IMR-90 (cell line): ENCODE measurements around the gene SERPING1. TPM values are rescaled to one million over a fixed set of nuclear protein-coding genes. Genes with fewer than 3 reads are reported as not detected.
A peak's percentile ranks its signal among the peaks of the same experiment; 100 is the strongest.

Source experiments
- ATAC-seq: fragments of 200-7000 bp; cut with Tn5 transposase; 2 replicates; pipeline ENCODE4 v1.9.1; 2020; ENCODE audit warnings: low read depth, mild to moderate bottlenecking, moderate library complexity
- BruUV-seq: library from RNA; stranded (reverse); fragments of 400-500 nt; replicated peaks from 2 replicates; lab custom pipeline; 2021; lab: Mats Ljungman, UMichigan
- CTCF ChIA-PET: fragments of 300-600 bp; formaldehyde crosslinking; extraction: SDS; loops from one replicate; lab custom pipeline; 2021; ENCODE audit warnings: antibody characterized with exemption; lab: Yijun Ruan, JAX
- POLR2A ChIA-PET: fragments of 300-600 bp; sonication (Branson Sonifier 250); formaldehyde crosslinking; loops from one replicate; lab custom pipeline; 2022; ENCODE audit warnings: antibody characterized with exemption; ENCODE audit not compliant: unreplicated experiment; lab: Charles Lee
- DNase-seq: peaks from one replicate; pipeline ENCODE4 v3.0.0; 2013
- H2AFZ ChIP-seq: replicated peaks from 2 replicates; pipeline ENCODE3; 2013; ENCODE audit warnings: low read length, mild to moderate bottlenecking; ENCODE audit not compliant: poor library complexity
- H2AK5ac ChIP-seq: 2 replicates; pipeline ENCODE4 v1.6.1; 2013; ENCODE audit warnings: low read depth, low read length, inconsistent platforms
- H2AK9ac ChIP-seq: replicated peaks from 2 replicates; pipeline ENCODE3; 2013; ENCODE audit warnings: mild to moderate bottlenecking, low read depth, low read length, moderate library complexity; ENCODE audit not compliant: poor library complexity
- H2BK120ac ChIP-seq: 2 replicates; pipeline ENCODE4 v1.6.1; 2013; ENCODE audit warnings: low read depth, low read length, inconsistent platforms
- H2BK15ac ChIP-seq: 3 replicates; pipeline ENCODE4 v1.6.1; 2013; ENCODE audit warnings: low read depth, low read length, inconsistent platforms
- H2BK20ac ChIP-seq: 2 replicates; pipeline ENCODE4 v1.6.1; 2013; ENCODE audit warnings: low read depth, mild to moderate bottlenecking, inconsistent platforms, low read length, moderate library complexity
- H2BK5ac ChIP-seq: 2 replicates; pipeline ENCODE4 v1.6.1; 2013; ENCODE audit warnings: mild to moderate bottlenecking, low read depth, low read length, inconsistent platforms; ENCODE audit not compliant: poor library complexity, severe bottlenecking
- H3K14ac ChIP-seq: replicated peaks from 2 replicates; pipeline ENCODE4 v1.6.1; 2013; ENCODE audit warnings: low read depth, low read length, inconsistent platforms
- H3K18ac ChIP-seq: 2 replicates; pipeline ENCODE4 v1.6.1; 2013; ENCODE audit warnings: low read depth, low read length, control low read depth
- H3K23ac ChIP-seq: 2 replicates; pipeline ENCODE4 v1.6.1; 2013; ENCODE audit warnings: low read depth, low read length, inconsistent platforms
- H3K27ac ChIP-seq: 2 replicates; pipeline ENCODE4 v1.5.1; 2013; ENCODE audit warnings: mild to moderate bottlenecking, control low read depth, low read length; ENCODE audit not compliant: insufficient read depth
- H3K27me3 ChIP-seq: 2 replicates; pipeline ENCODE4 v1.6.1; 2013; ENCODE audit warnings: low read length; ENCODE audit not compliant: control insufficient read depth, insufficient read depth
- H3K36me3 ChIP-seq: 2 replicates; pipeline ENCODE4 v1.6.1; 2013; ENCODE audit warnings: low read length, mixed read lengths; ENCODE audit not compliant: control insufficient read depth, insufficient read depth
- H3K4ac ChIP-seq: 2 replicates; pipeline ENCODE4 v1.6.1; 2013; ENCODE audit warnings: low read depth, low read length, inconsistent platforms
- H3K4me1 ChIP-seq: 2 replicates; pipeline ENCODE4 v1.6.1; 2013; ENCODE audit warnings: low read length, mixed read lengths; ENCODE audit not compliant: control insufficient read depth, insufficient read depth
- H3K4me2 ChIP-seq: 2 replicates; pipeline ENCODE4 v1.6.1; 2013; ENCODE audit warnings: low read depth, mild to moderate bottlenecking, control low read depth, low read length, moderate library complexity
- H3K4me3 ChIP-seq: 2 replicates; pipeline ENCODE4 v1.5.1; 2013; ENCODE audit warnings: low read depth, mild to moderate bottlenecking, control low read depth, low read length, moderate library complexity; ENCODE audit not compliant: insufficient read depth
- H3K56ac ChIP-seq: 2 replicates; pipeline ENCODE4 v1.6.1; 2013; ENCODE audit warnings: low read length, inconsistent platforms; ENCODE audit not compliant: insufficient read depth; ENCODE audit errors: extremely low read depth
- H3K79me1 ChIP-seq, 2 experiments: 2 replicates each; pipeline ENCODE4 v1.6.1; 2013; ENCODE audit warnings: low read length in 2 of 2, inconsistent platforms in 1 of 2, low read depth in 1 of 2
- H3K9ac ChIP-seq: 2 replicates; pipeline ENCODE4 v1.6.1; 2013; ENCODE audit warnings: low read depth, low read length, control low read depth
- H3K9me1 ChIP-seq: 2 replicates; pipeline ENCODE4 v1.6.1; 2013; ENCODE audit warnings: low read length, inconsistent platforms; ENCODE audit not compliant: insufficient read depth
- H3K9me3 ChIP-seq: 2 replicates; pipeline ENCODE4 v1.6.1; 2013; ENCODE audit warnings: low read length; ENCODE audit not compliant: control insufficient read depth, insufficient read depth
- H4K20me1 ChIP-seq: 2 replicates; pipeline ENCODE4 v1.6.1; 2013; ENCODE audit warnings: low read length, inconsistent platforms; ENCODE audit not compliant: insufficient read depth
- H4K5ac ChIP-seq: 2 replicates; pipeline ENCODE4 v1.6.1; 2013; ENCODE audit warnings: mild to moderate bottlenecking, low read depth, low read length, control low read depth
- H4K8ac ChIP-seq, 2 experiments: 2 replicates each; pipeline ENCODE4 v1.6.1; 2013; ENCODE audit warnings: low read depth in 2 of 2, low read length in 2 of 2, control low read depth in 1 of 2, inconsistent platforms in 1 of 2
- H4K91ac ChIP-seq: 2 replicates; pipeline ENCODE4 v1.6.1; 2013; ENCODE audit warnings: low read depth, low read length, inconsistent platforms; ENCODE audit not compliant: insufficient read depth
- CEBPB ChIP-seq: IDR thresholded peaks from 2 replicates; pipeline ENCODE4 v1.6.1; 2012; ENCODE audit warnings: low read depth, low read length, improper control_type of control experiment
- ELK1 ChIP-seq: fragments of 150-350 bp; IDR thresholded peaks from 2 replicates; pipeline ENCODE4 v1.6.1; 2016; ENCODE audit warnings: low read depth, mild to moderate bottlenecking, low read length, moderate library complexity, borderline replicate concordance
- MAFK ChIP-seq: IDR thresholded peaks from 2 replicates; pipeline ENCODE4 v1.6.1; 2012; ENCODE audit warnings: low read depth, low read length, improper control_type of control experiment
- MAZ ChIP-seq: IDR thresholded peaks from 2 replicates; pipeline ENCODE4 v1.6.1; 2012; ENCODE audit warnings: low read depth, mild to moderate bottlenecking, low read length, improper control_type of control experiment, moderate library complexity, borderline replicate concordance
- NFE2L2 ChIP-seq: fragments of 150-350 bp; IDR thresholded peaks from 2 replicates; pipeline ENCODE4 v1.6.1; 2016; ENCODE audit warnings: low read depth, mild to moderate bottlenecking, low read length
- POLR2A ChIP-seq: IDR thresholded peaks from 2 replicates; pipeline ENCODE4 v1.6.1; 2012; ENCODE audit warnings: mild to moderate bottlenecking, low read depth, low read length
- RAD21 ChIP-seq: IDR thresholded peaks from 2 replicates; pipeline ENCODE4 v1.6.1; 2012; ENCODE audit warnings: low read length, improper control_type of control experiment
- RCOR1 ChIP-seq: IDR thresholded peaks from 2 replicates; pipeline ENCODE4 v1.6.1; 2012; ENCODE audit warnings: mild to moderate bottlenecking, low read length, improper control_type of control experiment; ENCODE audit not compliant: insufficient replicate concordance
- SMC3 ChIP-seq: fragments of 150-350 bp; IDR thresholded peaks from 2 replicates; pipeline ENCODE4 v1.6.1; 2016; ENCODE audit warnings: low read depth, mild to moderate bottlenecking, antibody characterized with exemption, low read length, moderate library complexity
- USF2 ChIP-seq: fragments of 150-350 bp; IDR thresholded peaks from 2 replicates; pipeline ENCODE4 v1.6.1; 2017; ENCODE audit warnings: mild to moderate bottlenecking, antibody characterized with exemption, low read length, low read depth
- WGBS, 2 experiments: methylation state at CpG; one replicate each; pipeline versions ENCODE4 v1.1.5 to v1.1.7; 2013; ENCODE audit warnings: missing lambda C conversion rate in 2 of 2; ENCODE audit not compliant: insufficient read length in 1 of 2; ENCODE audit errors: extremely low coverage in 2 of 2; 5-methylcytosine and 5-hydroxymethylcytosine counted together
- dilution Hi-C: fragments of 300-500 bp; cut with HindIII; formaldehyde crosslinking; loops from one replicate; pipeline ENCODE4 v1.14.3; 2018; ENCODE audit warnings: low sequenced_read_pairs; ENCODE audit not compliant: unreplicated experiment
- in situ Hi-C: fragments of 300-500 bp; cut with MboI; formaldehyde crosslinking; loops from 3 replicates; pipeline ENCODE4 v1.14.3; 2019; ENCODE audit warnings: low sequenced_read_pairs, inconsistent platforms, mixed read lengths
- intact Hi-C: fragments of 100-400 bp; cut with micrococcal nuclease; formaldehyde crosslinking; loops from 2 replicates; pipeline ENCODE4 v1.10.0; 2022
- polyA plus RNA-seq, 3 experiments: library from polyadenylated mRNA; depleted of rRNA; stranded (reverse); fragments of >200 nt; gene quantifications; 2 replicates each; pipeline ENCODE4 v1.2.3, GENCODE V29; 2012; ENCODE audit warnings: low replicate concordance in 1 of 3
- total RNA-seq: library from RNA; depleted of rRNA; stranded (reverse); fragments of >200 nt; gene quantifications from 2 replicates; pipeline ENCODE4 v1.2.3, GENCODE V29; 2012
- TF ChIP-seq, protein P1 (sequence below): conservative IDR thresholded peaks from 2 replicates; pipeline ENCODE4 v1.5.1; 2012; ENCODE audit warnings: mild to moderate bottlenecking, low read depth, low read length, improper control_type of control experiment

Gene SERPING1
- total and polyA plus RNA-seq, 2 of the 4 experiments (the other 2 are of a cell fraction) = 2.0 to 30.7 TPM

GRCh38 chr11:57638005-57638781, 40.7 kb downstream of the SERPING1 start:
- dilution Hi-C loops = no loop called here
- ATAC-seq = peak; percentile 90

More at GRCh38 chr11:57638005-57638781, 40.7 kb downstream of the SERPING1 start:
- H4K20me1 ChIP-seq = peaks cover 41% of the 10 kb centered on the region
- no peaks in the 10 kb centered on the region for H3K9me3 ChIP-seq
- ChIA-PET POLR2A (no interaction called here), CTCF (no interaction called here)
- H3K9ac ChIP-seq = peak overlapping the region; percentile 100
- H3K14ac ChIP-seq = peak overlapping the region; percentile 100
- peak overlapping the region; percentile 90 to 97 for H4K8ac ChIP-seq
- peaks cover 11% of the 10 kb centered on the region for H3K27me3 ChIP-seq
- peaks cover 18 to 50% of the 10 kb centered on the region in 2 experiments for H3K79me1 ChIP-seq
- peak overlapping the region; percentile 96 for H4K5ac ChIP-seq
- peaks cover 1% of the 10 kb centered on the region; the same call in 1 of the 2 replicates for H3K36me3 ChIP-seq
- H3K4ac ChIP-seq = peak overlapping the region; percentile 100
- H2AK9ac ChIP-seq = peak overlapping the region; percentile 100
- peak overlapping the region; percentile 100 for H3K23ac ChIP-seq
- peak overlapping the region; percentile 69 for H2BK20ac ChIP-seq
- no peak for TF ChIP-seq ELK1
- no peak for TF ChIP-seq CEBPB
- no peak for TF ChIP-seq USF2
- no peak for TF ChIP-seq MAFK
- TF ChIP-seq MAZ = peak; percentile 55; the same call in 1 of the 2 replicates
- TF ChIP-seq NFE2L2 = no peak
- TF ChIP-seq RAD21 = no peak
- TF ChIP-seq, protein P1, sequence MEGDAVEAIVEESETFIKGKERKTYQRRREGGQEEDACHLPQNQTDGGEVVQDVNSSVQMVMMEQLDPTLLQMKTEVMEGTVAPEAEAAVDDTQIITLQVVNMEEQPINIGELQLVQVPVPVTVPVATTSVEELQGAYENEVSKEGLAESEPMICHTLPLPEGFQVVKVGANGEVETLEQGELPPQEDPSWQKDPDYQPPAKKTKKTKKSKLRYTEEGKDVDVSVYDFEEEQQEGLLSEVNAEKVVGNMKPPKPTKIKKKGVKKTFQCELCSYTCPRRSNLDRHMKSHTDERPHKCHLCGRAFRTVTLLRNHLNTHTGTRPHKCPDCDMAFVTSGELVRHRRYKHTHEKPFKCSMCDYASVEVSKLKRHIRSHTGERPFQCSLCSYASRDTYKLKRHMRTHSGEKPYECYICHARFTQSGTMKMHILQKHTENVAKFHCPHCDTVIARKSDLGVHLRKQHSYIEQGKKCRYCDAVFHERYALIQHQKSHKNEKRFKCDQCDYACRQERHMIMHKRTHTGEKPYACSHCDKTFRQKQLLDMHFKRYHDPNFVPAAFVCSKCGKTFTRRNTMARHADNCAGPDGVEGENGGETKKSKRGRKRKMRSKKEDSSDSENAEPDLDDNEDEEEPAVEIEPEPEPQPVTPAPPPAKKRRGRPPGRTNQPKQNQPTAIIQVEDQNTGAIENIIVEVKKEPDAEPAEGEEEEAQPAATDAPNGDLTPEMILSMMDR = no peak
- TF ChIP-seq RCOR1 = no peak
- TF ChIP-seq SMC3 = no peak
- peak; percentile 36; the same call in 1 of the 2 replicates for TF ChIP-seq POLR2A
- in situ Hi-C loops (no loop called here), intact Hi-C loops (no loop called here)
- peaks cover 14% of the 10 kb centered on the region for H3K4me1 ChIP-seq
- H4K91ac ChIP-seq = peak overlapping the region; percentile 100
- H3K27ac ChIP-seq = peak overlapping the region; percentile 97
- peak overlapping the region; percentile 99 for H2AFZ ChIP-seq
- H3K9me1 ChIP-seq = peaks cover 14% of the 10 kb centered on the region
- H2AK5ac ChIP-seq = peak overlapping the region; percentile 98
- peak overlapping the region; percentile 85 for H3K4me2 ChIP-seq
- peak overlapping the region; percentile 96 for H3K56ac ChIP-seq
- H2BK5ac ChIP-seq = peak overlapping the region; percentile 98
- DNase-seq = peak; percentile 84
- 0% methylated on average over 11 of the region's 47 CpGs; no CpG with 5 or more reads in 1 of the 2 experiments for WGBS, 2 experiments
- peak overlapping the region; percentile 95 for H3K18ac ChIP-seq
- H2BK120ac ChIP-seq = peak overlapping the region; percentile 89
- no TSS peak for BruUV-seq
- peak overlapping the region; percentile 96; the same call in 2 of the 3 replicates for H2BK15ac ChIP-seq
- H3K4me3 ChIP-seq = peak overlapping the region; percentile 96
